Stimulated activated CD8-positive, alpha-beta memory T cell treated with anti-CD3 and anti-CD28 coated beads, Interleukin-7, amount 100 ng/mL, for 1 hour (primary cell): Measurements from ENCODE around the gene RNF135.
A peak's percentile ranks its signal among the peaks of the same experiment; 100 is the strongest.
"Not testable (repeated sequence)": the region's sequence is repeated elsewhere in the genome, so short reads cannot be mapped to it uniquely, and the experiment has no call there.

ENCODE experiments used
- DNase-seq, 2 donors: peaks; one replicate each; pipeline ENCODE4 v3.0.0-alpha.2; 2020; ENCODE audit warnings: low read depth in 2 of 2

RNF135 gene

GRCh38 chr17:30970831-30971567 is at the start of gene RNF135:
Gene RNF135 (plus strand): TSS chr17:30971039. CDS start chr17:30971074, 35 bp downstream.
- DNase-seq = peak in 1 of 2 donors; percentile 15

GRCh38 chr17:30921544-30922196 is 49.2 kb upstream of the RNF135 start, which contains the start of gene ADAP2:
Gene ADAP2 (plus strand): TSS chr17:30921945. CDS start chr17:30922015, 70 bp downstream.
- no peak for DNase-seq

DNA sequence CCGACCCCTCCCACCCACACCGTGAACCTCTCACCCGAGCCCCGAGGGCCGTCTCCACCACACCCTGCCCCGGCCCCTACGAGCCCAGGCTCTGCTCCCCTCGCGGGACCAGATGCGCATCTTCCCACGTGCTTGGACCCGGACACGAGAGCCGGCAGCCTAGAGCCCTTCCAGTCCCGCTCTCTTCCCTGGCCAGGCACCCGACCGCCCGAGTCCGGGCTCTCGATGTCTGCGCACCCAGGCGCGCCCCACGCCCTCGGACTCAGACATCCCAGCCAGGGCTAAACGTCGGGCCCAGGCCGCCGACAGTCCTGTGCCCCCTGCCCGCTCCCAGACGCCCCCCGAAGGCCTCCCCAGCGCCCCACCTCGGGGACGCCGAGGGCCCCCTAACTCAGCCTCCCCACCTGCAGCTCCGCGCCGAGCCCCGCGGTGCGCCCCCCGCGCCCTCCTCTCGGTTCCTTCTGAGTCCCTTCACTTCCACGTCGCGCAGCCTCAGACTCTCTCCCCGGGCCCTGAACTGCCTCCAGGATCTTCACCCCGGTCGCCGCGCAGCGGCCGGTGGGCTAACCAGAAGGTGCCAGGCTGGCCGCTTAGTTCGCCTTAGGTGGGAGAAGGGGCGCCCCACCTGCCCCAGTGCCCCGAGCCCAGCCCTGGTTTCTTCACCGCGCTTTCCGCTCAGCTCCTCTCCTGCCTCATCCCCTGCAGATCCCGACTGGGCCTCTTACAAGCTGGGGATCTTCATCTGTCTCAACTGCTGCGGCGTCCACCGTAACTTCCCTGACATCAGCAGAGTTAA is 48.4 kb upstream of the RNF135 start:
- no peak for DNase-seq

- no peak for DNase-seq
These were observed 46.5 kb upstream of the RNF135 start for GRCh38 chr17:30924341-30924740.

- DNase-seq = no peak
These were observed 44.3 kb upstream of the RNF135 start for GRCh38 chr17:30926516-30926915.

DNA sequence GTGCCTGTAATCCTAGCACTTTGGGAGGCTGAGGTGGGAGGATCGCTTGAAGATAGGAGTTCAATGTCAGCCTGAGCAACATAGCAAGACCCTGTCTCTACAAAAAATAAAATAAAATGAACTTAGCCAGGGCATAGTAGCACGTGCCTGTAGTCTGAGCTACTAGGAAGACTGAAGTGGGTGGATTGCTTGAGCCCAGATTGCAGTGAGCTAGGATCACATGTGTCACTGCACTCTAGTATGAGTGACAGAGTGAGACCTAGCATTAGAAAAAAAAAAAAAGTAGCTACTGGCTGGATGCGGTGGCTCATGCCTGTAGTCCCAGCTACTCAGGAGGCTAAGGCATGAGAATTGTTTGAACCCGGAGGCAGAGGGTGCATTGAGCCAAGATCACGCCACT is 43.1 kb upstream of the RNF135 start:
- no peak for DNase-seq

DNA sequence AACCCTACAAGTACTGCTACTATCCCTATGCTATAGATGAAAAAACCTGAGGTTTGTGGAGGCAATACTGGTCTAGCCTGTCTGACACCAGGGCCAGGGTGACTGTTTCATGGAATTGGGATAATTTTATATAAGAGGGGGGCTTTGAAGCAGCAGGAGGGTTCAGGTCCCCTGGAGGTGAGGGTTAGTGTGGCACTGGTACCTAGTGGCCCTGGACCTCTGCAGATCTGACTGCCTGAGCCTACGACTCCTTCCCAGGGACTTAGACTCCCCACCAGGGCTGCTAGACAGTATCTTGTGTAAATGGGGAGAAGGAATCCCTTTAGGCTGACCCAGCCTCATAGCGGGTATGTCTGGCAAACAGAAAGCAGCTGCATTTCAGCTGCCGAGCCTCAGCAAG is 42.3 kb upstream of the RNF135 start:
- DNase-seq = no peak

- no peak for DNase-seq
These were observed 41.7 kb upstream of the RNF135 start for GRCh38 chr17:30929081-30929633.

DNA sequence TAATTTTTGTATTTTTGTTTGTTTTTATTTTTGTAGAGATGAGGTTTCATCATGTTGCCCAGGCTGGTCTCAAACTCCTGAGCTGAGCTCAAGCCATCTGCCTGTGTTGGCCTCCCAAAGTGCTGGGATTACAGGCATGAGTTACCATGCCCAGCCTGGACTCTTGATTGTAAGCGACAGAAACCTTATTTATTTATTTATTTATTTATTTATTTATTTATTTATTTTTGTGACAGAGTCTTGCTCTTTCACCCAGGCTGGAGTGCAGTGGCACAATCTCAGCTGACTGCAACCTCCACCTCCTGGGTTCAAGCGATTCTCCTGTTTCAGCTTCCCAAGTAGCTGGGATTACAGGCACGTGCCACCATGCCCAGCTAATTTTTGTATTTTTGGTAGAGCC is 41.0 kb upstream of the RNF135 start:
- DNase-seq = not testable (repeated sequence)

DNA sequence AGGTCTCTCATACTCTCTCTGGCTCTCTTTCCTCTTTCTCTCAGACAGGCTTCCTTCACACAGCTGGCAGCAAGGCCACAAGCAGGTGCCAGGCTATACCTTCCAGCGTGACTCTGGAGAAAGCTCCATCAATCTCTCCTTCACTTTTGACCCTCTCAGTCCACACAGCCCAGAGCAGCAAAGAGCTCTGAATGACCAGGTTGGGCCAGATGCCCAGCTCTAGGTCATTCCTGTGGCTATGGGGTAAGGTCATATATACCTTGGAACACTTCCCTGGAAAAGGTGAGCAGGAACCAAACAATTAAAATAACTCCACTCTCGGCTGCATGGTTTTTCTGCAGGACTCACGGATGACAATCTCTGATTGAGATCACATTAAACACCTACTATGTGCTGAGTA is 40.3 kb upstream of the RNF135 start:
- no peak for DNase-seq

DNA sequence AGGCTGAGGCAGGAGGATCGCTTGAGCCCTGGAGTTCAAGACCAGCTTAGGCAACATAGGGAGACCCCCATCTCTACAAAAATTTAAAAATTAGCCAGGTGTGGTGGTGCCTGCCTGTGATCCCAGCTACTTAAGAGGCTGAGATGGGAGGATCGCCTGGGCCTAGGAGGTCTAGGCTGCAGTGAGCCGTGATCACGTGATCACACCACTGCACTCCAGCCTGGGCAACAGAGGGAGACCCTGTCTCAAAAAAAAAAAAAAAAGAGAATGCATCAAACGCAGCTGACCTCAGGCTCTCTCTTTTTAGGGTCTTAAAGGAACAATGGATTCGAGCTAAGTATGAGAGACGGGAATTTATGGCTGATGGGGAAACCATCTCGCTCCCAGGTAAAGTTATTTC is 39.3 kb upstream of the RNF135 start:
- not testable (repeated sequence) for DNase-seq

- DNase-seq = no peak
These were observed 36.9 kb upstream of the RNF135 start for GRCh38 chr17:30933966-30934365.

GRCh38 chr17:30939051-30939689 is 31.7 kb upstream of the RNF135 start:
- no peak for DNase-seq

DNA sequence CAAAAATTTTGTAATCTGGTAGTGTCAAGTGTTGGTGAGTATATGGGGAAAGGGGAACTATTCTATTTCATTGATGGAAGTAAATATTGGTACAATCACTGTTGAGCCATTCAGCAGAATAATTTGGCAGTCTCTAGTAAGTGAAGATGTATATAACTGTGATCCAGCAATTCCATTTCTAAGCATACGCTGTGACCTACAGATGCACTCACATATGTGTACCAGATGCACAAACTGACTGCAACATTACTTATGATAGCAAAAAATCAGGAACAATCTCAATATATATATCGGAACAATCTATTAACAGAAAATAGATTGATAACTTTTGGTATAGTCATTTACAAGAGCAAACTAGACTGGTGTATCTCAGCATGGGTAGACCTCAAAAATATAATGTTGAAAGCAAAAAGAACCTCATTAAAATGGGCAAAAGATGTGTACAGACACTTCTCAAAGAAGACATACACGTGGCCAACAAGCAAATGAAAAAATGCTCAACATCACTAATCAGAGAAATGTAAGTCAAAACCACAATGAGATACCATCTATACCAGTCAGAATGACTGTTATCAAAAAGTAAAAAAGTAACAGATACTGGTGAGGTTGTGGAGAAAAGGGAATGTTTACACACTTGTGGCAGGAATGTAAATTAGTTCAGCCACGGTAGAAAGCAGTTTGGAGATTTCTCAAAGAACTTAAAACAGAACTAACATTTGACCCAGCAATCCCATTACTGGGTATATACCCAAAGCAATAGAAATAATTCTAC is 28.3 kb upstream of the RNF135 start:
- no peak for DNase-seq

GRCh38 chr17:30947796-30948195 is 23.0 kb upstream of the RNF135 start:
- DNase-seq = no peak

DNA sequence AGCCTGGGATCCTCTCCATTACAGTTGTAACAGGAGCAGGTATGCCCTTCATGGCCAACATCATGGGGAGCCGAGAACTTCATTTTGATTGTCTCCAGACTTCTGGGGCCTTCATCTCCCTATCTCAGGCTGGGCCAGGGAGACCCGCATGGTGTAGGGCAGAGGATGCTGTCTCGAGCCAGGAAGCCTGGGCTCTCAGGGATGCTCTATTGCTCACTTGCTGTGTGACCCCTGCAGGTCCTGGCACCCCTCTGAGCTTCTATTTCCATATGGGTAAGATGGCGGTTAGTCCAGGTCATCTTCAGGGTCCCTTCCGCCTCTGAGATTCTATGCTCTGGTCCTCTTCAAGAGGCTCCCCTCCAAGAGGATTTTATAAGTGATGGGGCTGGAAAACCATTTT is 20.6 kb upstream of the RNF135 start:
- no peak for DNase-seq

- DNase-seq = no peak
These were observed 20.0 kb upstream of the RNF135 start for GRCh38 chr17:30950669-30951399.

- DNase-seq = no peak
These were observed 18.0 kb upstream of the RNF135 start for GRCh38 chr17:30952638-30953393.

- no peak for DNase-seq
These were observed 16.6 kb upstream of the RNF135 start for GRCh38 chr17:30954046-30954830.
